HT-29 (cell line): ENCODE data around the gene HSD17B11. TPM values are rescaled to one million over a fixed set of nuclear protein-coding genes. Genes with fewer than 3 reads are reported as not detected.
"Not testable (repeated sequence)": the region's sequence is repeated elsewhere in the genome, so short reads cannot be mapped to it uniquely, and the experiment has no call there.

Experiments used
- DNase-seq: peaks from one replicate; pipeline ENCODE4 v3.0.0-alpha.2; 2015; ENCODE audit warnings: low spot score
- total RNA-seq: library from RNA; depleted of rRNA; stranded (reverse); fragments of >200 nt; shearing (Covaris generic); gene quantifications from 2 replicates; pipeline ENCODE4 v1.2.3, GENCODE V29; 2014; rRNA removed

Gene HSD17B11, protein sequence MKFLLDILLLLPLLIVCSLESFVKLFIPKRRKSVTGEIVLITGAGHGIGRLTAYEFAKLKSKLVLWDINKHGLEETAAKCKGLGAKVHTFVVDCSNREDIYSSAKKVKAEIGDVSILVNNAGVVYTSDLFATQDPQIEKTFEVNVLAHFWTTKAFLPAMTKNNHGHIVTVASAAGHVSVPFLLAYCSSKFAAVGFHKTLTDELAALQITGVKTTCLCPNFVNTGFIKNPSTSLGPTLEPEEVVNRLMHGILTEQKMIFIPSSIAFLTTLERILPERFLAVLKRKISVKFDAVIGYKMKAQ
- 10.4 and 13.1 TPM in 2 replicates for total RNA-seq

DNA sequence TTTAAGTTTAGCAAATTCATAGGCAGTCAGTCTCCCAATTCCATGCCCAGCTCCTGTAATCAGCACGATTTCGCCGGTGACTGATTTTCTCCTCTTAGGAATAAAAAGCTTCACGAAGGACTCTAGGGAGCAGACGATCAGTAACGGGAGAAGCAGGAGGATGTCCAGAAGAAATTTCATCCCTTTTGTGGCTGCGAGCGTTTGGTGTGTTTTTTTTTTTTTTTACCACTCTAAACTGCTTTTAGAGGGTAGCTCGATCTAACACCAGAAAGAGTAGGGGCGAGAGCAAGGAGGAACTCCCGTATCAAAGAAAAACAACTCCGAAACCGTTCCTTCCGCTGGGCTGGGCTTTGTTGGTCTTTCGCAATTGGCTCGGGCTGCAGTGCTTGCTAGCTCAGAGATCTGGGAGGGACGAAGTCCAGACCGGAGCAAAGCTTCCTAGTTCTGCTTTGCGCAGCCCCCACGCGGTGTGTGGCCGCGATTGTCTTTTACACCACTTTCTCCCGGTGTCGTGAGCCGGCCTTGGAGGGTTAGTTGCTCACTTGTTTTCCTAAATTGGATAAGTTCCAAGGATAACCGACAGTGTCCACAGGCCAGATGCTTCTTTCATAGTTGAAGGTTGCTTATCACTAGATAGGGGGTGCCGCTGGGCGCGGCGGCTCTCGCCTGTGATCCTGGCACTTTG lies at the start of gene HSD17B11:
TSS of gene HSD17B11 (minus strand) at position 298 of the 685 bp plus-strand sequence. CDS start at position 180, 118 bp downstream.
- peak; percentile 94 for DNase-seq

DNA sequence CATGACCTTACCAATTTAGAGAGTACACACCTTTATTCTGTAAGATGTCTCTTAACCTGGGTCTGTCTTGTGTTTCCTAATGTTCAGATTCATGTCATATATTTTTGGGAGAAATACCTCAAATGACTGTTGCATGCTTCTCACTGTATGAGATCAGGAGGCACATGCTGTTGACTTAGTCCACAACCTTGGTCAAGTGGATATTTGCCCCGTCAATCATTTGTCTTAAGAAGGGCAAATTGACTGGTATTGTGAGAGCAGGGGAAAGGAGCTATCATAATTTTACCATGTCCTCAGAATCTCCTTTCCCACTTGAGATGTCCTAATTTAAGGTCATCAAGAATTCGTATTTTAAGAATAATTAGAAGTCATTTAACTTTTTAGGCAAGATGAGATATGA lies 42.4 kb upstream of the HSD17B11 start:
- DNase-seq, result no peak

DNA sequence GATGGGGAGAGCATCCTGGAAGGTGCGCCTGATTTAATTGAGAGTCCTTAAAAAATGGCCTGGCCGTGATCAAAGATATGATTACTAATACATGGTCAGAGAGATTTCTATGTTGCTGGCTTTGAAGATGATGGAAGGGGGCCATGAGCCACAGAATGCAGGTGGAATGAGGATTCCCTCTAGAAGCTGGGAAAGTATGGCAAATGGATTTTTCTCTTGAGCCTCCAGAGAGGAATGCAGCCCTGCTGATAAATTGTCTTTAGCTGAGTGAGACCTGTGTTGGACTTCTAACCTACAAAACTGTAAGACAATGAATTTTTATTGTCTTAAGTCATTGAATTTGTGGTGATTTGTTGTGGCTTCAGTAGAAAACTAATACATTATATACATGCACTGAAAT lies 39.0 kb upstream of the HSD17B11 start:
- DNase-seq, result no peak

DNA sequence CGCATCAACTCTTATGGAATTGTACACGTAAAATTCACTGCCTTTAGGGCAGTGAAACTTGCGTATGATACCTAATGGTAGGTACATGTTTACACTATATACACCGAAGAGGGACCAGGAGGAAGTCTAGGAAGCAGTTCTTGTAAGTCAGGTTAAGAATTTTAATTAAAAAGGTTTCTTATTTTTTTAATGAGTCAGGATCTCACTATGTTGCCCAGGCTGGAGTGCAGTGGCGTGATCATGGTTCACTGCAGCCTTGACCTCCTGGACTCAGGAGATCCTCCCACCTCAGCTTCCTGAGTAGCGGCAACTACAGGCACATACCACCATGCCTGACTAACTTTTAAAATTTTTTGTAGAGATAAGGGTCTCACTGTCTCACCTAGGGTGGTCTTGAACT lies 38.0 kb upstream of the HSD17B11 start:
- no peak for DNase-seq

DNA sequence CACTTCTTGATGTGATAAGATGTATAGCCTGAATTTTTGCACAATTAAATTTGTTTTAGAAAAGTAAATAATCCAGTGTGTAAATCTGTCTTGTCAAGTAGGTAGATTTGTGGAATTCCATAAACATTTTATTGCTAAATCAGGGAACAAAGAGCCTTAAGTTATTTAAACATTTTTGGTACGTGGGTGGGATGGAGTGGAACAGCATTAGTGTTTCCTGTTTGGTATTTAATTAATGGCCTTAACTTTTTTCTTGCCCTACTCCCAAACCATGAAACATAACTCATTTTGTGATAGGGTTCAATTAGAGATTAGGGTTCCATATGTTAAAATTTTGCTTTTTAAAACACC lies 36.5 kb upstream of the HSD17B11 start:
- DNase-seq, result no peak

DNA sequence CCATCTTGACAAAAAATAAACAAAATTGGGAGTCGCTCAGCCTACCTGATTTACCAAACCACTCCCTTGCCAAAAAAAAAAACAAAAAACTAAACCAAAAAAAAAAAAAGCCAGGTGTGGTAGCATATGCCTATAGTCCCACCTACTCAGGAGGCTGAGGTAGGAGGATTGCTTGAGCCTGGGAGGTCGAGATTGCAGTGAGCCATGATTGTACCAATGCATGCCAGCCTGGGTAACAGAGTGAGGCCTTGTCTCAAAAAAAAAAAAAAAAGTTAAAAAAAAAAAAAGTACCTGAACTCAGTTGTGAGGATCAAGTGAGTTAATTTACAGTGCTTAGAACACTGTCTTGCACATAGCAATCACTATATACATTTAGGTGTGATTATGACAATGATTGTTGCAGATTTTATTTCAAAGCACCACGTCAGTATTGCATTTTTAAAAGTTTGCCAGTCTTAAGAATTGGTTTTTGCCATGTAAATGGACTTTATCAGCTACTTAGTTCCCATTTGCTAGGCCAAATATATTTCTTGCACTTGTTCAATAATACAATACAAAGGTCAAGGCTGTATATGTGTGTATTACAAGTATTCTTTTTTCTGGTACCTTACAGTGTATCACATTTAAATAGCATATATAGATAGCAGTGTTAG lies 36.0 kb upstream of the HSD17B11 start:
- DNase-seq, result no peak

DNA sequence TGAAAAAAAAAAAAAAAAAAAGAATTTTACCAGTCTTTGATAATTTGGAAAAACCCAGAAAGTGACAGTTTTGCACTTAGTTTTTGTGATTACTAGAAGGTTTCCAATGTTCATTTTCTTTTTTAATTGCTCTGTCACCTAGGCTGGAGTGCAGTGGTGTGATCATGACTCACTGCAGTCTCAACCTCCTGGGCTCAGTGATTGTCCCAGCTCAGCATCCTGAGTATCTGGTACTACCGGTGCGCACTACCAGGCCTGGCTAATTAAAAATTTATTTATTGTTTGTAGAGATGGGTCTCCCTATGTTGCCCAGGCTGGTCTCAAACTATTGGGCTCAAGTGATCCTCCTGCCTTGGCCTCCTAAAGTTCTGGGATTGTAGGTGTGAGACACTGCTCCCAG lies 34.7 kb upstream of the HSD17B11 start:
- DNase-seq, result no peak

DNA sequence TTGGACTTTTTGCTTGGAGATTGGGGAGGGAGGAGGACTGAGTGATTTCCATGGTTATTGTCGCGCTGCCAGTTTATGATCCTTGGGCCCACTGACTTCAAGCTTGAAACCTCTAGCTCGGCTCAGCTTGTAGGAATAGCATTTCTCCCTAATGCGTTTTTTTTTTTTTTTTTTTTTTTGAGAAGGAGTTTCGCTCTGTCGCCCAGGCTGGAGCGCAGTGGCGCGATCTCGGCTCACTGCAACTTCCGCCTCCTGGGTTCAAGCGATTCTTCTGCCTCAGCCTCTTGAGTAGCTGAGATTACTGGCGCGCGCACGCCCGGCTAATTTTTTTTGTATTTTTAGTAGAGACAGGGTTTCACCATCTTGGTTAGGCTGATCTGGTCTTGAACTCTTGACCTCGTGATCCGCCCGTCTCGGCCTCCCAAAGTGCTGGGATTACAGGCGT lies 33.1 kb upstream of the HSD17B11 start:
- not testable (repeated sequence) for DNase-seq

DNA sequence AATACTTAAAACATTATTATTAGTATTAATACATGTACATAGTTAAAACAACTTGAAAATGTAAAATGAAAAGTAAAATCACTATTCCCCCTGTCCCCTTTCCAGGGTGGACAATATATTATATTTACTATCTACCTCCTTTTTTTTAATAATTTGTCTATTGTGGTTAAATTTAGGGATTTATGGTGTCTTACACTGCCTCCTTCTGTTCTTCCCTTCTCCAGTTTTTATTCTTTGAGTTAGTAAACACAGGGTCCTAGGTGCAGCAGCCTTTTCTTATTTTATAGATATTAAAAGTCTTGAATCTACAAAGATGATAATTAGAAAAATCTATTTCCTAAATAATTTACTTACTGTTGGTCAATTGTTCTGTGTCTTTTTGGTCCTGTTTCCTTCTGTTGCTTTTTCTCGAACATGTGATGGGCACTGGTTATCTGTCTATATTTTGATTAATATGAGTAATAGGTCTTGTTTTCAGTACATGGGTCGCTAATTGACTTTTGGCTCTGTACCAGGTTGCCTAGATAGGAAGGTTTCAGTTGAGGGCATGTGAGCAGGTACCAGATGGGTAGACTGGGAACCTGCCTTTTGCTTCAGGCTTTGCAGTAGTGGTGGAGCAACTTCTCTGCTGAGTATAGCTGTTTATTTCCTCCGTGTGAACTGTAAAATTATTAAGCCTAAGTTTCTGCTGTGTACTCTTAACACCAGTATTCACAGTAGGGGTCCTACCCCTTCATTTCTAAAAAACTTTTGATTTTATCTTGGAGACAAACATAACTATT lies 32.5 kb upstream of the HSD17B11 start:
- DNase-seq, result peak; percentile 21

DNA sequence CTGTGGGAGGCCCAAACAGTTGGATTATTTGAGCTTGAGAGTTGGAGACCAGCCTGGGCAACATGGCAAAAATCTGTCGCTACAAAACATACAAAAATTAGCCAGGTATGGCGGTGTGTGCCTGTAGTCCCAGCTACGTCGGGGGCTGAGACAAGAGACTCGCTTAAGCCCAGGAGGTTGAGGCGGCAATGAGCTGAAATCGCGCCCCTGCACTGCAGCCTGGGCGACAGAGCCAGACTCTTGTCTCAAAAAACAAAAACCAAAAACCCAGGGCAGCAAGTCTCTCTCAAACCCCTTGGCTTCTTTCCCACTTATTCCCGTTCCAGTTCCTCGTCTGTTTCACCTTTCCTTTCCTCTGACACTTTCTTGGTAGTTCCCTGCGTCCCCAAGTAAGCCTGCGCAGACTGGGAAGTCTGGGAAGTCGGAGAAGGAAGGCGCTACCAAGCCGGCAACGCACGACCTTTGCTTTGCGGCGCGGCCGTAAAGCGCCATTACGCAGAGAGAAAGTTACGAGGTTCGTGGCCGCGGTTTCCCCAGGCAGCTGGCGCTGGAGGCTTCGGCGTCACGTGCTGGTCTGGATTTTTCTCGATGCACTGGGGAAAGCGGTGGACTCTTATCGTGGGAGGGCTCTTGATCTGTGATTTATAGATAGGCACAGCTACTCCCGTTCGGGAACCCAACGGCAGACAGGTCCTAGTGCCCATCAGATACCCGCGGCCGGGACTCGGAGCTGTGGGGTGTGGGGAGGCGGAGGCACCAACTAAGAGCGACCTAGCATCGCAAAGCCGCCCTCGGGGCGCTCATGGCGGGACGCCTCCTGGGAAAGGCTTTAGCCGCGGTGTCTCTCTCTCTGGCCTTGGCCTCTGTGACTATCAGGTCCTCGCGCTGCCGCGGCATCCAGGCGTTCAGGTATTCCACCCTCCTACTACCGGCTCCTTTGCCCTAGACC lies 31.4 kb upstream of the HSD17B11 start, which contains the start of gene NUDT9:
TSS of gene NUDT9 (plus strand) at position 470 of the 949 bp plus-strand sequence. CDS start at position 803, 333 bp downstream.
- peak; percentile 96 for DNase-seq

DNA sequence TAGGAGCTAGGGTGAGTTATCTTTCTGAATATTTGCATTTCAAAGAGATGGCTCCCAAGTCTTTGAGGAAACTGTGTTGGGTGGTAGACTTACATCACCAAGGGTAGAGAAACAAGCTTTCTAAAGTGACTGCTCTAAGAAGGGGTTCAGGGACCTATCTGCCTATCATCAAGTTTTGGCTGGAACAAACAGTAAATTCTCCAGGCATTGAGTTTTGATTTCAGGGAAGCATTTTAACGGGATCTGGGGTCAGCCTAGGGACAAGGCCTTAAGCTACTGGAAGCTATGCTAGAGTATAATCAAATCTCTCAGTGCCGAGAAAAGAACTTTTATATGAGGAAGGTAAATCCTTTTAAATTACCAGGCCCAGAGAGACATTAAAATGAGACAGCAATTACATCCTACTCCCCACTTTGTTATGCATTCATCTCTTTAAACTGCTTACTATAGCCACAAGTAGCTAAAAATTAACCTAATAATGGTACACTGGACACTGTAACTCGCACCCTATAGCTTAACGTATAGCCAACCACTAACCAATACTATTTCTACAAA lies 29.4 kb upstream of the HSD17B11 start:
- DNase-seq, result no peak

DNA sequence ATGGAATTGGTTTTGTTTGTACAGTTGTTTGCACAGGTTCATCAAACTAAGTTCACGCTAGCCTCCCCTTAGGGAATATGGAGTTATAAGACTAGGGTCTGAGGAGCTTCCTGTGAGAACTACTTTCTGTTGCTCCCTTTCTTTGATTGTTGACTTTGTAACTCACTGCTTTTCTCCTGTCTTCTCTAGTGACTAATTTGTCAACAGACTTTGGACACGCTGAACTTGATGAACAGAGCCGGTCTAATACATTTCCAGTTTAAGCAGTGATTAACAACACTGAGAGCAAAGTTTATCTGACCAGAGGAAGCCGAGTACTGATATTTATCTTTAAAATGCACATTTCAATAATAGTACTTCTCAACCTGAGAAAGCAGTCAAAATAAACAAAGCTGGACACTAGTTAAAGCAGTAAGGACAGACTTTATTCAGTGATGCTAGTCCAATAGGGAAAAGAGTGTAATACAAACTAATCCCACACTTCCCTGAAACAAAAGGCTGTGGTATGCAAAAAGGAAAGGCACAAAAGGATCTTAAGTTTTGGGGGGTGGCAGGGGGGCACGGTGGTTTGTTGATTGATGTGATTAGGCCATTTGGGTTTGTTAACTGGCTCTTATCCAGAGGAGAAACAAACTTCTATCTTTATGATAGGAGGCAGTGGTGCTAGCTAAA lies 28.7 kb upstream of the HSD17B11 start:
- DNase-seq, result peak; percentile 48

DNA sequence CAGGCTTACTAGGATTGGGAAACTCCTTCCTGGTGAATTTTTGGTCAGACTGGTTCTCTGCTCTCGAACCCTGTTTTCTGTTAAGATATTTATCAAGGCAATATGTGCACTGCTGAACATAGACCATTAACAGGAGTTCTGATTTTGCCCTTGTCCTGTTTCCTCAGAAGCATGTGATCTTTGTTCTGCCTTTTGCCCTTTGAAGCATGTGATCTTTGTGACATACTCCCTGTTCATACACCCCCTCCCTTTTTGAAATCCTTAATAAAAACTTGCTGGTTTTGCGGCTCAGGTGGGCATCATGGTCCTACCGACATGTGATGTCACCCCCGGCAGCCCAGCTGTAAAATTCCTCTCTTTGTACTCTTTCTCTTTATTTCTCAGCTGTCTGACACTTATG lies 27.4 kb upstream of the HSD17B11 start:
- not testable (repeated sequence) for DNase-seq

DNA sequence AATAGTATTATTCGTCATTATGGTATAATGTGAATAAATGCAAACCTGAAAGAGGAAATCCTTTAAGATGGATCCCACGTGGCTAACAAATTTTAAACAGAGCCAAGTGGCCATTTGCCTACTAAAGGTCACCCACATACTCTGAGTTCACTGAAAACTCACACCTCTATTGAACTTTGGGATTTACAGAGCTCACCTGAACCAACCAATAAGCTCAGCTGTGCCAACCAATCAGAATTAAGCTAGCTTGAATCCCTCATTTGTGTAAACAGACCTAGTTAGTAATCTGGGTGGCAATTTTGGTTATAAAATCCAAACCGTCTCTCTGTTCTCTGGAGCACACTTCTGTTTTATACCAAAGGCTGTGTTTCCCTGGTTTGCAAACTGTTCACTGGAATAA lies 26.0 kb upstream of the HSD17B11 start:
- DNase-seq, result no peak

DNA sequence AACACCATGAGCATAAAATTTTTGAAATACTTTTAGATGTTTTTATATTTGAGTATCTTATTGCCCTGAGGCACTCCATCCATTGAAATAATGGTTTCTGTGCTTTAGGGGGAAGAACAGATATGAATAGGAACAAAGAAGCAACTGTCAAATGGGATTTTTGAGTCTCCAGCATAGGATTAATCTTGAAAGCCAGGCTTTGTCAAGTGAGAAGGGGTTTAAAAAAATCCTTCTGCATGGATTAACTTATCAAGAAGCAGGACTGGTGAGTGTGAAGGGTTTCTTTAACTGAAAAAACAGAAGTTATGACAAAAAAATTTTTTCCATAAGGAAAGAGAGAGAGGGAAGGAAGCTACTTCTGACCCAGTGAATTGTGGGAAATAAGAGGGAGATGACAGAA lies 23.8 kb upstream of the HSD17B11 start:
- no peak for DNase-seq

DNA sequence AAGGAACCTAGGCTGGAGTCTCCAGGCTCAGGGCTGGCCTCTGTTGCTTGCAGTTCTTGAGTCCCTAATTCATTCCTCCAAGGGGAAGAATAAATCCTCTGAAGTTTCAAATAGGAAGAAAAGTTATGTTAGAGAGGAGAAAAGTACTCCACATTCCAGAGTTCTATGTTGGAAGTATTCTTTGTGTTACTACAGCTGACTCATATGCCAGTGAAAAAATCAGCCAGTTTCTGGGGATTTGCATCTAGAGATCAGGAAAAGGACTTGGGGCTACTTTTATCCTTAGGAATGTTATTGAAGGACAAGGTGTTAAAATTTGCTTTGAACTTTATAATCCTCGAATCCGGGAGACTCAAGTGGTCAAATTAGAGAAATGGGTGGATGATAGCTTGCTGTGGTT lies 19.7 kb upstream of the HSD17B11 start:
- no peak for DNase-seq

DNA sequence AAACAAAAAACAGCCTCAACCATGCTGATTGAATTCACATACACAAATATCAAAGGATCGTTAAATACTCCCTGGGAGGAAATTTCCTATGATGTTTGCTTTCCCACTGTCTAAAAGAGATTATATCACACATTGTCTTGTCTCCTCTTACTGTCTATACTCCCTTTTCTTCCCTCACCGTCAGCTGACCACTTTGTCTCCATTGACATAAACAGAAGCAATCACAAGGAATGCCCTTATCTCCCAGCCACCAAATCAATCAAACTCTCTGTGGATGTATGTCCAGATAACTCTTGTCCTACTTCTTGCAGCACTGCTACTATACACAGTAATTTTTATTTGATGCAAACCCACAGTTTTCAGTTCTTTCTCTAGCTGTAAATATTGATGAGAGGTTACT lies 19.2 kb upstream of the HSD17B11 start:
- DNase-seq, result no peak

DNA sequence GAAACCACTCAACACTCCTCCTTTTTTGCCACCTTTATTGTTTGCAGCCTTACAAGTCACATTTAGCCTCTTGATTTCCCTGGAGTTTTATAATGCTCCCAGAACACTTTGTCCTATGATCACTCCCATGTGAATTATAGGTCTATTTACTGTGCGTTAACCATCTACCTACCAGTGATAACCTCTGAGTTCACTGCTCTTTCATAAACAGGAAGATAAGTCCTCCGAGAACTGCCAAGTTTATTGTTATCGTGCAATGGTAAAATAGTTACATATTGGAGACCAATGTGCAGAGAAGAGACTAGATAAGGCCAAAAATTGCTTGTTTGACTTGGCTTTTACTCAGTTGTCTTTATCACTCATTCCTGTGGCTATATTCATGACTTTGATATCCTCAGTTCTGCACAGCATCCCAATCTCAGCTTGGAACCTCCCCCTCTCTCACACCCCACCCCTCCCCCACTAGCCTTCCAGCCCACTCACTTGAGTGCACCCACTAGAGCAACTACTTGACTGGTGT lies 18.5 kb upstream of the HSD17B11 start:
- DNase-seq, result no peak

DNA sequence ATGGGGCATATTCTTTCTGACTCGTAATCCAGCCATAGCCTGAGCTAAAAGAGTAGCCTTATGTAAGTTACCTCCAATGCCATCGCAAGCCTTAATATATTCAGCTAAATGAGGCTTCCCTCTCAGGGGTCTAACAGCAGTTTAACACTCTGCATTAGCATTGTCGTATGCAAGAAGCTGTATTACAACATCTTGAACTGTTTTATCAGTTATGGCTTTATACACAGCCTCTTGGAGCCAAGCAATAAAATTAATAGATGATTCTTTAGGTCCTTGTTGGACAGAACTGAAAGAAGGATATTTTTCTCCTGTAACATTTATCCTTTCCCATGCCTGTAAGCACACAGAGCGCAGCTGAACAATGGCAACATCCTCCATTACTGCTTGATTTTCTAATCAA lies 15.9 kb upstream of the HSD17B11 start:
- not testable (repeated sequence) for DNase-seq
